NCI-H2081 treated with DMSO at 0.1 percent for 48 hours (cell line): ENCODE results near the gene PKDREJ.

ENCODE experiments used
- DNase-seq: peaks from one replicate; lab custom pipeline; 2025; lab: John Stamatoyannopoulos, UW

Gene PKDREJ

DNA sequence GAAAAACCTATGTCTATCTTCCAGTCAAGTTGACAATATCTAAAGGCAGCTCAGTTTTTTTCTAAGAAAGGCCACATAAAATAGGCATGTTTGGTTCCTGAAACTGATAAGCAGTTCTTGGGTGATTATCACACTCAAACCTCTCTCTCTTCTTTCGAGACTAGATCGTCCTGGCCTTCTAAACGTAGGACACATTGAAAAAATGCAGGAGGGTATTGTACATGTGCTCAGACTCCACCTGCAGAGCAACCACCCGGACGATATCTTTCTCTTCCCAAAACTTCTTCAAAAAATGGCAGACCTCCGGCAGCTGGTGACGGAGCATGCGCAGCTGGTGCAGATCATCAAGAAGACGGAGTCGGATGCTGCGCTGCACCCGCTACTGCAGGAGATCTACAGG, 28.2 kb downstream of the PKDREJ start:
- no peak for DNase-seq

- no peak for DNase-seq
Observed at GRCh38 chr22:46233231-46233630, 29.9 kb downstream of the PKDREJ start.

DNA sequence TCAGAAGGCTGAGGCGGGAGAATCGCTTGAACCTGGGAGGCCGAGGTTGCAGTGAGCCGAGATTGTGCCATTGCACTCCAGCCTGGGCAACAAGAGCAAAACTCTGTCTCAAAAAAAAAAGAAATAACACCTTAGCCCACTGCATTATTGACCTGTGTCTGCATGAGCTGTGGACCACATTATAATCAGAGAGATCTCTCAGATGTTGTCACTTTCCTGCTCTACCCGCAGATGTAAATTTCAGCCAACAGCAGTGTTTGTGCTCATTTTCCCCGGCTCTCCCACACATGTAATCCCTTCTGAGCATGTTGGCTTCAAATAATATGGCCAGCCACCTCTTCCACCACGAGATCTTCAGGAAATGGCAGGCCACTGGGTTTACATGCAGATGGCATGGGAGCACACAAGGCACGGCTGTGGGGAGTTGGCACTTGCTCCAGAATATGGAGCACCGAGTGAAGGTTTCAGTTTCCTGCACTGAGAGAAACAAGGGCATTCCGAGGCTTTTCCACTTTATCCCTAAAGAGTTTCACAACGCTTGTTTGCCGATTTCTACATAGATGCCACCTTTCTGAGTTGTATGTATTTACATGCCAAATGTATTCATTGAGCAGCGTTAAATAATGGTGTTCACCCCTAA, 32.8 kb downstream of the PKDREJ start:
- no peak for DNase-seq

DNA sequence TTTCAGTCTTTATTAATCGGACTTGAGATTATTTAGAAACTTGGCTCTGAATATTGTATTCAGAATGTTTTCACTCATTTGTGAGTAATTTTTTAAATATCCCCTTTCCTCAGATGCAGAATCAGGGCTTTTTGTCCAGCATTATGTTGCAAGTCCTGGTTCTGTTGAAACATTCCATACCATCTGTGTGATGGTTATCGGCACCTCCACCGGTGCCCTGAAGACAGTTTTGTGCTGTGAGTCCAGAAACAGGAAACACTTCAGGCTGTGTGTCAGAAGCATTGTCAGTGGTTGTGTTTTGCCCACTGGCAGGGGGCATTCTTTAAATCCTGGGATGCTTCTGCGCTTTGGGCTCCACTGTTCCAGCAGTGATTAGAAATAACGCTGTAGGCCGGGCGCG, 33.4 kb downstream of the PKDREJ start:
- no peak for DNase-seq

DNA sequence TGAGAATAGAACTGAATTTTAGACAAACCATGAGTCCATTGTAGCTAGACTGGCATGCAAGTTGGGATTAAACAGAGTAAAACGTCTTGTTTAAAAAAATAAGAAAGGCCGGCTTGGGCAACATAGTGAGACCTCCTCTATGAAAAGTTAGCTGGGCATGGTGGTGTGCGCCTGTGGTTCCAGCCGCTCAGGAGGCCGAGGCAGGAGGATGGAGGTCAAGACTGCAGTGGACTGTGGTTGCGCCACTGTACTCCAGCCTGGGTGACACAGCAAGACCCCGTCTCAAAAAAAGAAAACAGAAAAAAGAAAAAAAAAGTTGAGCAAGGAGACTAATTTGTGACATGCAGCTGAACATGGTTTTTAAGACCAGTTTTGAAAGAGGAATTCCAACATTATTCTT, 36.6 kb downstream of the PKDREJ start:
- no peak for DNase-seq

- DNase-seq: no peak
Observed at GRCh38 chr22:46225631-46226030, 37.5 kb downstream of the PKDREJ start.

DNA sequence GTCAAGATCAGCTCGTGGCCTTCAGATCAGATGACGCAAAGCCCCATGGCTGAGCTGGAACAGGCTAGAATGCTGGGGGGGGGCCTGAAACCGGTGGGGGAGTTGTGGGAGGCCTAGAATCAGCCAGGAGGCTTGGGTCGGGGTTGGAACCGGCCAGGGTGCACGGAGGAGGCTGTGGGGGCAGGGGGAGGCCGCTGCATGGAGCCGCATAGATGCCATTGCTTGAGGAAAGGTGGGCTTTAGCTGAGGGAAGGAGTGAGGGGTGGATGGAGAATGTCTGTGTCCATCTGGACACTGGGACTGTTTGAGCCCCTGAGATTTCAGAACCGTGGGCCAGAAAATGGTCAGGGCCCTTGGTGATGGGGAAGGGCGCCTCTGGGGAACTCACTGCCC, 38.2 kb downstream of the PKDREJ start:
- DNase-seq: no peak

- DNase-seq: no peak
Observed at GRCh38 chr22:46224044-46224897, 38.9 kb downstream of the PKDREJ start.

DNA sequence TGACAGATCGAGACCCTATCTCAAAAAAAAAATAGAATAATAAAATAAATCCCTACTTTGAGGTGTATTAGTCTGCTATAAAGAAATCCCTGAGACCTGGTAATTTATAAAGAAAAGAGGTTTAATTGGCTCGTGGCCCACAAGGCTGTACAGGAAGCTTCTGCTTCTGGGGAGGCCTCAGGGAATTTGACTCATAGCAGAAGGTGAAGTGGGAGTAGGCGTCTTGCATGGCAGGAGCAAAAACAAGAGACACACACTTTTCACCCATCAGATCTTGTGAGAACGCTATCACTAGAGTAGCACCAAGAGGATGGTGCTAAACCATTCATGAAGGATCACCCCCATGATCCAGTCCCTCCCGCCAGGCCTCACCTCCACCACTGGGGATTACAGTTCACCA, 42.2 kb downstream of the PKDREJ start:
- DNase-seq: no peak

- no peak for DNase-seq
Observed at GRCh38 chr22:46219636-46220035, 43.5 kb downstream of the PKDREJ start.

DNA sequence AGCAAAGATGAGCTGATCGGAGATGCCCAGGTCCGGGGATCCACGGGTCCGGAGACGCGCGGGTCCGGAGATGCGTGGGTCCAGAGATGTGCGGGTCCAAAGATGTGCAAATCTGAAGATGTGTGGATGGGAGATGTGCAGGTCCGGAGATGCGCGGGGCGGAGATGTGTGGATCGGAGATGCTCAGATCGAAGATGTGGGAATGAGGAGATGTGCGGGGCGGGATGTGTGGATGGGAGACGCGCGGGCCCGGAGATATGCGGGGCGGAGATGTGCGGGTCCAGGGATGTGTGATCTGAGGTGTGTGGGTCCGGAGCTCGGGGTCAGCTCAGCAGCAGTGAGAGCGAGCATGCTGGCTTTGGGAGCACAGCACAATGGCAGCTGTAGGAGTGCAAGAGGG, 48.5 kb downstream of the PKDREJ start:
- DNase-seq: no peak

DNA sequence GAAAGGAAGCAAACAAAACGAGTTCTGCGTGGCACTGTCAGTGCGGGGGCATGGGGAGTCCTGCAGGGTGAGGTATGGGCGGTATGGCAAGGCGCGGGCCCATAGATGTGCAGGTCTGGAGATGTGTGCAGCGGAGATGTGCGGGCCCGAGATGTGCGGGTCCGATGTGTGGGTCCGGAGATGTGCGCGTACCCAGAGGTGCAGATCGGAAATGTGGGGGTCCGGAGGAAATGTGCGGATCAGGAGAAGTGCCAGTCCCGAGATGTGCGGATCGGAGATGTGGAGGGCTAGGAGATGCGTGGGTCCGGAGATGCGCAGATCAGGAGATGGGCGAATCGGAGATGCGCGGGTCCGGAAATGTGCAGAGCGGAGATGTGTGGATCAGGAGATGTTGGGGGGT, 49.0 kb downstream of the PKDREJ start:
- DNase-seq: no peak

GRCh38 chr22:46213052-46213451, 50.1 kb downstream of the PKDREJ start:
- DNase-seq: no peak

- DNase-seq: no peak
Observed at GRCh38 chr22:46212195-46212594, 50.9 kb downstream of the PKDREJ start.

- no peak for DNase-seq
Observed at GRCh38 chr22:46209262-46209661, 53.9 kb downstream of the PKDREJ start.
